Spinal cord (tissue), 10 donors: Measurements from ENCODE around the gene RAB39B. TPM values are rescaled to one million over a fixed set of nuclear protein-coding genes. Genes with fewer than 3 reads are reported as not detected.

Source experiments
- DNase-seq, 6 donors: peaks; one replicate each; pipeline versions ENCODE4 v3.0.0 to v3.0.0-alpha.2; 2013 to 2015; ENCODE audit warnings: low spot score in 6 of 6, low read depth in 4 of 6
- H3K27ac ChIP-seq: one replicate; pipeline ENCODE4 v1.5.1; 2013; ENCODE audit warnings: low read depth, low read length, control low read depth
- H3K27me3 ChIP-seq: one replicate; pipeline ENCODE4 v1.6.1; 2013; ENCODE audit warnings: low read length; ENCODE audit not compliant: control insufficient read depth, insufficient read depth
- H3K36me3 ChIP-seq: one replicate; pipeline ENCODE4 v1.6.1; 2013; ENCODE audit warnings: low read length; ENCODE audit not compliant: control insufficient read depth, insufficient read depth
- H3K4me1 ChIP-seq: one replicate; pipeline ENCODE4 v1.6.1; 2013; ENCODE audit warnings: low read length; ENCODE audit not compliant: control insufficient read depth, insufficient read depth
- H3K4me3 ChIP-seq: one replicate; pipeline ENCODE4 v1.5.1; 2013; ENCODE audit warnings: low read depth, low read length, control low read depth
- H3K9me3 ChIP-seq: one replicate; pipeline ENCODE4 v1.6.1; 2013; ENCODE audit warnings: low read length; ENCODE audit not compliant: control insufficient read depth, insufficient read depth
- WGBS: methylation state at CpG from one replicate; pipeline ENCODE4 v1.1.5; 2013; ENCODE audit warnings: missing lambda C conversion rate; ENCODE audit not compliant: insufficient coverage; 5-methylcytosine and 5-hydroxymethylcytosine counted together
- polyA plus RNA-seq, 2 donors: library from polyadenylated mRNA; unstranded; fragments of 120-200 nt; gene quantifications; one replicate each; pipeline ENCODE4 v1.2.1, GENCODE V29; 2013; ENCODE audit not compliant: insufficient read length in 2 of 2
- small RNA-seq: library from RNA; depleted of rRNA; stranded (forward); fragments of <200 nt; gene quantifications from one replicate; pipeline ENCODE3, GENCODE V24; 2014; ENCODE audit warnings: low replicate concordance
- total RNA-seq, 2 donors: library from RNA; depleted of rRNA in 1 of 2; stranded (reverse); fragments of 120-200 nt in 1 of 2; fragments of >200 nt in 1 of 2; gene quantifications; one replicate each; pipeline versions ENCODE4 v1.2.3 to v1.2.4, GENCODE V29; 2013 to 2014
- donor health status: healthy.

RAB39B gene
- total and polyA plus RNA-seq, 4 donors = 5.7 to 22.6 (median 19.4) TPM

GRCh38 chrX:155218777-155219176 is 45.5 kb downstream of the RAB39B start:
- no peak overlapping the region for H3K4me3 ChIP-seq
- 76% methylated on average over 2 of the region's 2 CpGs for WGBS
- no peak for DNase-seq

GRCh38 chrX:155216940-155217440 is 47.3 kb downstream of the RAB39B start:
- DNase-seq = peak in 2 of 6 donors; percentile 0 to 15
- H3K9me3 ChIP-seq = peaks cover 2% of the 10 kb centered on the region
- peaks cover under 1% of the 10 kb centered on the region for H3K36me3 ChIP-seq
- no peaks in the 10 kb centered on the region for H3K27me3 ChIP-seq
- H3K4me1 ChIP-seq = no peaks in the 10 kb centered on the region
- peak overlapping the region; percentile 89 for H3K27ac ChIP-seq
- WGBS = 29% methylated on average over 1 of the region's 11 CpGs
- H3K4me3 ChIP-seq = peak overlapping the region; percentile 70

More at GRCh38 chrX:155218777-155219176, 45.5 kb downstream of the RAB39B start:
- no peak overlapping the region for H3K27ac ChIP-seq
- H3K27me3 ChIP-seq = no peaks in the 10 kb centered on the region
- H3K36me3 ChIP-seq = peaks cover 4% of the 10 kb centered on the region
- no peaks in the 10 kb centered on the region for H3K9me3 ChIP-seq
- no peaks in the 10 kb centered on the region for H3K4me1 ChIP-seq

DNA sequence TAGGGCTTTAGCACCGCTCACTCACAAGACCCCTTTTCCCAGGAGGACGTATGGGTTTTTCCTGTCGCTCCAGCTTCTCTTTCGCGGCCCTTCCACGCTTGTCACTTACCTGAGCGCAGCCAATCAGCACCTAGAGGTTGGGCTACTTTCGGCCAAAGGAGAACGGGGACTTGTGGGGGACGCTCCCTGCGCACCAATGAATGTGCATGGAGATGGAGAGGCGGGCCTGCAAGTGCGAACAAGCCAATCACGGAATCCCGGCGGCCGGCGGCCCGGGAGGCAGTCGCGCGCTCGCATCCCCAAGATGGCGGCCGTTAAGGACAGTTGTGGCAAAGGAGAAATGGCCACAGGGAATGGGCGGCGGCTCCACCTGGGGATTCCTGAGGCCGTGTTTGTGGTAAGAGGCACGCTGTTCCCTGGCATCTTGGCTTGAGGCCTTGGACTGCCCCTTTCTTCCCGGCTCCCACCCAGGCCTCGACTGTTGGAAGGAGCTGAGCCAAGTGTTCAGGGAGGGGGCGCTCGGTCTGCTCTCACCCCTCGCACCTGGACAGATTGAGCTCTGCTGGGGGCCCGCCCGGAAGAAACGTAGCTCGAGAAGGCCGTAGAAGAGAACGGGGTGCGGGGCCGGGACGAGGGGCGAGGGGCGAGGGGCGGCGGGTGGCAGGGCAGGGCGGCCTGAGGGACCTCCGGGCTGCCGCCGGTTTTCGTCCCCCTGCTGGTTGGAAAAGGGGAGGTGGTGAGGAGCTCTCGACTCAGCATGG is 47.9 kb downstream of the RAB39B start, which contains the start of gene VBP1:
TSS of gene VBP1 (plus strand) at position 282 of the 761 bp plus-strand sequence. CDS start at position 305, 23 bp downstream.
- peak; percentile 63 to 98 (median 83) for DNase-seq
- H3K27ac ChIP-seq = peak within 1 kb of the TSS; percentile 89
- H3K4me3 ChIP-seq = peak within 1 kb of the TSS; percentile 70
- H3K4me1 ChIP-seq = no peaks in the 10 kb centered on the region
- no peaks in the 10 kb centered on the region for H3K27me3 ChIP-seq
- WGBS = 31% methylated on average over 53 of the region's 53 CpGs
- peaks cover 2% of the 10 kb centered on the region for H3K9me3 ChIP-seq
- H3K36me3 ChIP-seq = no peaks in the 10 kb centered on the region

GRCh38 chrX:155215443-155216178 is 48.7 kb downstream of the RAB39B start:
- WGBS = 36% methylated on average over 12 of the region's 15 CpGs
- Histone ChIP-seq H3K4me1 (no peaks in the 10 kb centered on the region), H3K4me3 (peak overlapping the region; percentile 70), H3K36me3 (no peaks in the 10 kb centered on the region), H3K9me3 (peaks cover 2% of the 10 kb centered on the region), H3K27ac (peak overlapping the region; percentile 75), H3K27me3 (no peaks in the 10 kb centered on the region)
- DNase-seq = peak in 2 of 6 donors; percentile 0

DNA sequence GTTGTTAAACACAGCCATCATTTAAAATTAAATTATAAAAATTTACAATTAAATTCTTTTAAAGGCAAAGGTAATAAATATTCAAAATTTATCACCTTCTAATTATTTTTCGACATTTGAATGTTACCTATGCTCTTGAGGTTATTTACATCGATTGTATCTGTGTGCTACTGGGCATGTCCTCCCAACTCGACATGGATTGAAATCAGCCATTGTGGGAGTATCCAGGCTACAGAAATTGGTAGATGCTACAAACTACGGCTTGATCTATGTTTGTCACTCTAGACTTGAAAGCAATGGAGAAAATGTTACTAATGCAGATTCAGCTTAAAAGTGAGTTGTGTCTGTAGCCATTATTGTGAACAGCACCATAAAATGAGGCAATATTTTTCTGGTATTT is 50.6 kb downstream of the RAB39B start:
- no peaks in the 10 kb centered on the region for H3K27me3 ChIP-seq
- H3K27ac ChIP-seq = no peak overlapping the region
- H3K36me3 ChIP-seq = no peaks in the 10 kb centered on the region
- DNase-seq = no peak
- no peak overlapping the region for H3K4me3 ChIP-seq
- H3K4me1 ChIP-seq = no peaks in the 10 kb centered on the region
- H3K9me3 ChIP-seq = peaks cover 2% of the 10 kb centered on the region
- WGBS = 61% methylated on average over 2 of the region's 4 CpGs

- H3K4me3 ChIP-seq = no peak overlapping the region
- H3K36me3 ChIP-seq = no peaks in the 10 kb centered on the region
- no CpG with 5 or more reads among the region's 3 CpGs for WGBS
- H3K4me1 ChIP-seq = no peaks in the 10 kb centered on the region
- H3K27ac ChIP-seq = no peak overlapping the region
- H3K27me3 ChIP-seq = no peaks in the 10 kb centered on the region
- peaks cover 2% of the 10 kb centered on the region for H3K9me3 ChIP-seq
- DNase-seq = no peak
Observed at GRCh38 chrX:155211208-155211607, 53.1 kb downstream of the RAB39B start.

Small RNA genes within 50 kb of the gene (small RNA-seq; reads per million reads assigned to genes)
- gene AC234781.4 = not detected

Other genes starting within 250 kb of the RAB39B start
- 1 to 10 TPM; 8.0 TPM for gene F8, start 241.8 kb downstream of the RAB39B start, total RNA-seq
- gene F8, start 241.8 kb downstream of the RAB39B start, polyA plus RNA-seq = 1 to 10 TPM; 4.8 to 6.0 TPM
- gene FUNDC2, start 237.6 kb downstream of the RAB39B start, total RNA-seq = 100 to 1,000 TPM in 1 of 2 donors, 10 to 100 TPM in 1; 44.7 to 130 TPM
- gene FUNDC2, start 237.6 kb downstream of the RAB39B start, polyA plus RNA-seq = 100 to 1,000 TPM; 108 to 118 TPM
- 10 to 100 TPM in 1 of 2 donors, 1 to 10 TPM in 1; 5.5 to 18.6 TPM for gene CMC4, start 193.4 kb downstream of the RAB39B start, total RNA-seq
- 10 to 100 TPM; 10.9 to 13.8 TPM for gene CMC4, start 193.4 kb downstream of the RAB39B start, polyA plus RNA-seq
- 10 to 100 TPM; 13.3 to 24.9 TPM for gene MTCP1, start 193.4 kb downstream of the RAB39B start, total RNA-seq
- gene MTCP1, start 193.4 kb downstream of the RAB39B start, polyA plus RNA-seq = 10 to 100 TPM; 17.1 to 19.6 TPM
- 10 to 100 TPM; 12.4 to 18.5 TPM for gene BRCC3, start 193.0 kb downstream of the RAB39B start, total RNA-seq
- 10 to 100 TPM; 24.4 to 26.9 TPM for gene BRCC3, start 193.0 kb downstream of the RAB39B start, polyA plus RNA-seq
- gene VBP1, start 48.0 kb downstream of the RAB39B start, total RNA-seq = 100 to 1,000 TPM in 1 of 2 donors, 10 to 100 TPM in 1; 81.5 to 142 TPM
- gene VBP1, start 48.0 kb downstream of the RAB39B start, polyA plus RNA-seq = 100 to 1,000 TPM; 123 to 158 TPM
- 10 to 100 TPM; 10.1 to 10.2 TPM for gene CLIC2, start 70.1 kb upstream of the RAB39B start, total RNA-seq
- gene CLIC2, start 70.1 kb upstream of the RAB39B start, polyA plus RNA-seq = 1 to 10 TPM; 3.6 to 4.7 TPM
- gene F8A2, start 117.6 kb upstream of the RAB39B start, total RNA-seq = not detected
- not detected for gene F8A2, start 117.6 kb upstream of the RAB39B start, polyA plus RNA-seq
- 1 to 10 TPM in 1 of 2 donors, under 1 TPM in 1; 0.88 to 2.4 TPM for gene F8A3, start 194.1 kb upstream of the RAB39B start, total RNA-seq
- 1 to 10 TPM; 5.8 to 7.8 TPM for gene F8A3, start 194.1 kb upstream of the RAB39B start, polyA plus RNA-seq